H9 (cell line): ENCODE results near the gene PHOSPHO1. TPM values are rescaled to one million over a fixed set of nuclear protein-coding genes. Genes with fewer than 3 reads are reported as not detected.

Experiments
- DNase-seq: peaks from one replicate; pipeline ENCODE4 v3.0.0-alpha.2; 2017
- H2AFZ ChIP-seq: one replicate; pipeline ENCODE4 v1.6.1; 2013; ENCODE audit warnings: mild to moderate bottlenecking, low read length, control low read depth, moderate library complexity
- H2AK5ac ChIP-seq: 2 replicates; pipeline ENCODE4 v1.6.1; 2013; ENCODE audit warnings: low read length, control low read depth, mixed read lengths; ENCODE audit not compliant: insufficient read length
- H2BK120ac ChIP-seq: one replicate; pipeline ENCODE4 v1.6.1; 2013; ENCODE audit warnings: low read depth, mild to moderate bottlenecking, low read length, control low read depth, inconsistent platforms; ENCODE audit not compliant: poor library complexity, severe bottlenecking
- H2BK12ac ChIP-seq: 2 replicates; pipeline ENCODE4 v1.6.1; 2013; ENCODE audit warnings: low read length, control low read depth, mixed read lengths, low read depth; ENCODE audit not compliant: insufficient read length
- H2BK15ac ChIP-seq: 2 replicates; pipeline ENCODE4 v1.6.1; 2013; ENCODE audit warnings: low read depth, low read length, control low read depth
- H2BK20ac ChIP-seq: one replicate; pipeline ENCODE4 v1.6.1; 2013; ENCODE audit warnings: low read depth, mild to moderate bottlenecking, low read length, control low read depth, inconsistent platforms; ENCODE audit not compliant: poor library complexity, severe bottlenecking
- H2BK5ac ChIP-seq: 2 replicates; pipeline ENCODE4 v1.6.1; 2013; ENCODE audit warnings: low read length, control low read depth, mixed read lengths; ENCODE audit not compliant: insufficient read length
- H3K14ac ChIP-seq: 2 replicates; pipeline ENCODE4 v1.6.1; 2013; ENCODE audit warnings: low read length, control low read depth; ENCODE audit not compliant: insufficient read depth
- H3K18ac ChIP-seq: 2 replicates; pipeline ENCODE4 v1.6.1; 2013; ENCODE audit warnings: low read depth, mild to moderate bottlenecking, mixed read lengths, low read length, control low read depth; ENCODE audit not compliant: insufficient read length
- H3K23ac ChIP-seq: 2 replicates; pipeline ENCODE4 v1.6.1; 2013; ENCODE audit warnings: low read length, control low read depth, mixed read lengths, low read depth; ENCODE audit not compliant: insufficient read length
- H3K23me2 ChIP-seq: 2 replicates; pipeline ENCODE4 v1.6.1; 2013; ENCODE audit warnings: low read depth, mild to moderate bottlenecking, mixed read lengths, low read length, control low read depth; ENCODE audit not compliant: insufficient read length, poor library complexity, severe bottlenecking
- H3K27ac ChIP-seq: 2 replicates; pipeline ENCODE4 v1.5.1; 2013; ENCODE audit warnings: low read length, control low read depth, mixed read lengths, low read depth; ENCODE audit not compliant: insufficient read length
- H3K27me3 ChIP-seq: 2 replicates; pipeline ENCODE4 v1.6.1; 2013; ENCODE audit warnings: low read length, control low read depth, inconsistent platforms; ENCODE audit not compliant: insufficient read depth
- H3K4ac ChIP-seq: 2 replicates; pipeline ENCODE4 v1.6.1; 2013; ENCODE audit warnings: low read depth, mild to moderate bottlenecking, control low read depth, inconsistent platforms, low read length, moderate library complexity
- H3K4me1 ChIP-seq: 2 replicates; pipeline ENCODE4 v1.6.1; 2013; ENCODE audit warnings: low read length, control low read depth, inconsistent platforms; ENCODE audit not compliant: insufficient read depth
- H3K4me2 ChIP-seq: 2 replicates; pipeline ENCODE4 v1.6.1; 2013; ENCODE audit warnings: low read length, control low read depth, mixed read lengths; ENCODE audit not compliant: insufficient read length, insufficient read depth
- H3K56ac ChIP-seq: 2 replicates; pipeline ENCODE4 v1.6.1; 2013; ENCODE audit warnings: low read depth, mild to moderate bottlenecking, mixed read lengths, low read length, control low read depth; ENCODE audit not compliant: insufficient read length
- H3K79me1 ChIP-seq: 2 replicates; pipeline ENCODE4 v1.6.1; 2013; ENCODE audit warnings: low read depth, mild to moderate bottlenecking, moderate library complexity, low read length, control low read depth, inconsistent platforms; ENCODE audit not compliant: insufficient read depth, poor library complexity, severe bottlenecking
- H3K79me2 ChIP-seq: 2 replicates; pipeline ENCODE4 v1.6.1; 2013; ENCODE audit warnings: low read length, control low read depth, inconsistent platforms; ENCODE audit not compliant: insufficient read depth
- H3K9ac ChIP-seq: 2 replicates; pipeline ENCODE4 v1.6.1; 2013; ENCODE audit warnings: low read length, control low read depth, mixed read lengths; ENCODE audit not compliant: insufficient read length; ENCODE audit errors: extremely low read depth
- H3K9me3 ChIP-seq: one replicate; pipeline ENCODE4 v1.6.1; 2013; ENCODE audit warnings: low read depth, low read length, inconsistent platforms; ENCODE audit not compliant: control insufficient read depth
- H3T11ph ChIP-seq: one replicate; pipeline ENCODE4 v1.6.1; 2013; ENCODE audit warnings: mild to moderate bottlenecking, low read length, control low read depth, inconsistent platforms
- H4K20me1 ChIP-seq: one replicate; pipeline ENCODE4 v1.6.1; 2013; ENCODE audit not compliant: control insufficient read depth, insufficient read length, insufficient read depth
- H4K5ac ChIP-seq: 2 replicates; pipeline ENCODE4 v1.6.1; 2013; ENCODE audit warnings: low read depth, mild to moderate bottlenecking, mixed read lengths, low read length, control low read depth; ENCODE audit not compliant: insufficient read length
- H4K8ac ChIP-seq: replicated peaks from 2 replicates; pipeline ENCODE4 v1.6.1; 2013; ENCODE audit warnings: low read length, control low read depth, mixed read lengths, low read depth; ENCODE audit not compliant: insufficient read length
- H4K91ac ChIP-seq: 2 replicates; pipeline ENCODE4 v1.6.1; 2013; ENCODE audit warnings: low read depth, mild to moderate bottlenecking, moderate library complexity, mixed read lengths, low read length, control low read depth; ENCODE audit not compliant: insufficient read length
- H3K27ac Mint-ChIP-seq, 3 experiments: 2 replicates in 2 of 3; 3 replicates in 1 of 3; pipeline ENCODE4 v1.8.0; 2020 to 2021; ENCODE audit warnings: mixed read lengths in 3 of 3, mild to moderate bottlenecking in 1 of 3, moderate library complexity in 1 of 3
- H3K27me3 Mint-ChIP-seq: 2 replicates; pipeline ENCODE4 v1.8.0; 2021; ENCODE audit warnings: low read depth, mild to moderate bottlenecking, moderate library complexity, mixed read lengths
- H3K36me3 Mint-ChIP-seq, 3 experiments: 2 replicates in 2 of 3; 3 replicates in 1 of 3; pipeline ENCODE4 v1.8.0; 2020 to 2021; ENCODE audit warnings: low read depth in 3 of 3, mixed read lengths in 3 of 3; ENCODE audit not compliant: insufficient read depth in 1 of 3
- H3K4me1 Mint-ChIP-seq, 2 experiments: 2 replicates each; pipeline ENCODE4 v1.8.0; 2020; ENCODE audit warnings: mixed read lengths in 2 of 2
- H3K4me3 Mint-ChIP-seq, 2 experiments: 2 replicates in 1 of 2; 3 replicates in 1 of 2; pipeline ENCODE4 v1.8.0; 2020 to 2021; ENCODE audit warnings: mild to moderate bottlenecking in 2 of 2, mixed read lengths in 2 of 2, moderate library complexity in 1 of 2
- H3K9me3 Mint-ChIP-seq, 2 experiments: 2 replicates in 1 of 2; 3 replicates in 1 of 2; pipeline ENCODE4 v1.8.0; 2020; ENCODE audit warnings: mild to moderate bottlenecking in 2 of 2, mixed read lengths in 2 of 2, moderate library complexity in 1 of 2
- CTCF ChIP-seq: fragments of 200-600 bp; sonication (generic); conservative IDR thresholded peaks from 3 replicates; pipeline ENCODE4 v1.8.0; 2021; ENCODE audit warnings: antibody characterized with exemption, mild to moderate bottlenecking
- WGBS: extraction: QIAGEN DNeasy Blood & Tissue Kit; methylation state at CpG from one replicate; pipeline ENCODE4 v1.1.7; 2013; ENCODE audit warnings: missing lambda C conversion rate, low lambda C conversion rate, mixed read lengths; ENCODE audit not compliant: insufficient read length; ENCODE audit errors: extremely low coverage; 5-methylcytosine and 5-hydroxymethylcytosine counted together
- total RNA-seq: library from RNA; stranded (reverse); gene quantifications from 2 replicates; pipeline ENCODE4 v1.2.1, GENCODE V29; 2021

The PHOSPHO1 gene
- total RNA-seq, 1 experiment from 2014 or later: 0.63 TPM

- H3K27me3 Mint-ChIP-seq: peaks cover 2% of the 10 kb centered on the region
- H2AFZ ChIP-seq: peak overlapping the region; percentile 58
- H3K4me3 Mint-ChIP-seq: peak overlapping the region; percentile 91 to 92
- no peak for DNase-seq
- H3K56ac ChIP-seq: no peak overlapping the region
- H4K8ac ChIP-seq: no peak overlapping the region
- H4K20me1 ChIP-seq: no peaks in the 10 kb centered on the region
- H3K27ac ChIP-seq: no peak overlapping the region
- no peak for TF ChIP-seq CTCF
- peaks cover 6% of the 10 kb centered on the region for H3K23me2 ChIP-seq
- no CpG with 5 or more reads among the region's 3 CpGs for WGBS
- no peak overlapping the region for H2BK20ac ChIP-seq
- H3K79me2 ChIP-seq: no peaks in the 10 kb centered on the region
- no peak overlapping the region for H2BK12ac ChIP-seq
- H4K91ac ChIP-seq: no peak overlapping the region
- H2AK5ac ChIP-seq: no peak overlapping the region
- H3K36me3 Mint-ChIP-seq: no peaks in the 10 kb centered on the region
- no peak overlapping the region for H3K9ac ChIP-seq
- H3K4me2 ChIP-seq: peak overlapping the region; percentile 74
- H2BK120ac ChIP-seq: no peak overlapping the region
- no peaks in the 10 kb centered on the region for H3K9me3 Mint-ChIP-seq
- H2BK5ac ChIP-seq: no peak overlapping the region
- H3T11ph ChIP-seq: no peak overlapping the region
- no peaks in the 10 kb centered on the region for H3K27me3 ChIP-seq
- H3K4ac ChIP-seq: no peak overlapping the region
- peaks cover 8 to 13% of the 10 kb centered on the region in 2 experiments for H3K4me1 Mint-ChIP-seq
- no peak overlapping the region for H3K23ac ChIP-seq
- H4K5ac ChIP-seq: no peak overlapping the region
- no peak overlapping the region for H3K27ac Mint-ChIP-seq
- no peak overlapping the region for H3K14ac ChIP-seq
- H3K79me1 ChIP-seq: no peaks in the 10 kb centered on the region
- H3K4me1 ChIP-seq: no peaks in the 10 kb centered on the region; the same call in 1 of the 2 replicates
- H3K18ac ChIP-seq: no peak overlapping the region
- no peaks in the 10 kb centered on the region for H3K9me3 ChIP-seq
- no peak overlapping the region for H2BK15ac ChIP-seq
Observed at GRCh38 chr17:49194297-49194607, 36.3 kb downstream of the PHOSPHO1 start.
